ENCODE data around the gene LMX1A. TPM values are rescaled to one million over a fixed set of nuclear protein-coding genes. Genes with fewer than 3 reads are reported as not detected.

The LMX1A gene
- total RNA-seq, 6 donors from 2014 or later = 0.33 to 0.67 TPM; not detected in 4

GRCh38 chr1:165303386-165303785 lies 53.1 kb downstream of the LMX1A start:
- Histone ChIP-seq H3K27me3 (no peaks in the 10 kb centered on the region), H3K27ac (no peak overlapping the region), H3K9me3 (no peaks in the 10 kb centered on the region), H3K4me3 (no peak overlapping the region), H3K4me1 (no peaks in the 10 kb centered on the region), H3K36me3 (no peaks in the 10 kb centered on the region)
- no peak for TF ChIP-seq CTCF (IDR thresholded peaks at IDR 0.05)
- TF ChIP-seq POLR2A (IDR thresholded peaks at IDR 0.05) = no peak
- no peak for TF ChIP-seq EP300 (IDR thresholded peaks at IDR 0.05)
- TF ChIP-seq POLR2AphosphoS5 (IDR thresholded peaks at IDR 0.05) = no peak
- DNase-seq (no peak), ATAC-seq (ENCODE audit: low FRiP score in 2 of 2) (peak in 1 of 2 donors; percentile 68)
- WGBS, 2 donors = 80 to 84% methylated on average over 8 of the region's 8 CpGs

GRCh38 chr1:165300400-165300903 lies 56.1 kb downstream of the LMX1A start:
- DNase-seq = no peak
- WGBS, 2 donors = 85 to 94% methylated on average over 2 of the region's 2 CpGs
- Histone ChIP-seq H3K27ac (no peak overlapping the region), H3K4me1 (no peaks in the 10 kb centered on the region), H3K9me3 (no peaks in the 10 kb centered on the region), H3K36me3 (no peaks in the 10 kb centered on the region), H3K4me3 (no peak overlapping the region), H3K27me3 (no peaks in the 10 kb centered on the region)
- ATAC-seq (ENCODE audit: low FRiP score in 2 of 2) = no peak
- no peak for TF ChIP-seq EP300 (IDR thresholded peaks at IDR 0.05)
- no peak for TF ChIP-seq POLR2AphosphoS5 (IDR thresholded peaks at IDR 0.05)
- TF ChIP-seq POLR2A (IDR thresholded peaks at IDR 0.05) = no peak
- TF ChIP-seq CTCF (IDR thresholded peaks at IDR 0.05) = no peak

- no peaks in the 10 kb centered on the region for H3K36me3 ChIP-seq
- ATAC-seq (ENCODE audit: low FRiP score in 2 of 2) (no peak), DNase-seq (no peak)
- WGBS, 2 donors = 81 to 84% methylated on average over 5 to 6 of the region's 6 CpGs
- no peak overlapping the region for H3K27ac ChIP-seq
- no peaks in the 10 kb centered on the region for H3K9me3 ChIP-seq
- H3K4me3 ChIP-seq = no peak overlapping the region
- no peaks in the 10 kb centered on the region for H3K27me3 ChIP-seq
- H3K4me1 ChIP-seq = no peaks in the 10 kb centered on the region
- TF ChIP-seq CTCF (IDR thresholded peaks at IDR 0.05) = no peak
- TF ChIP-seq POLR2A (IDR thresholded peaks at IDR 0.05) = no peak
- TF ChIP-seq EP300 (IDR thresholded peaks at IDR 0.05) = no peak
- no peak for TF ChIP-seq POLR2AphosphoS5 (IDR thresholded peaks at IDR 0.05)
Measured at GRCh38 chr1:165298203-165298820, 58.2 kb downstream of the LMX1A start.

- ATAC-seq (ENCODE audit: low FRiP score in 2 of 2) (no peak), DNase-seq (no peak)
- Histone ChIP-seq H3K27me3 (no peaks in the 10 kb centered on the region), H3K4me1 (no peaks in the 10 kb centered on the region), H3K4me3 (no peak overlapping the region), H3K36me3 (no peaks in the 10 kb centered on the region), H3K27ac (no peak overlapping the region), H3K9me3 (no peaks in the 10 kb centered on the region)
- WGBS, 2 donors = 72 to 87% methylated on average over 4 of the region's 4 CpGs
- TF ChIP-seq POLR2A (IDR thresholded peaks at IDR 0.05) (no peak), CTCF (IDR thresholded peaks at IDR 0.05) (no peak), POLR2AphosphoS5 (IDR thresholded peaks at IDR 0.05) (no peak), EP300 (IDR thresholded peaks at IDR 0.05) (no peak)
Measured at GRCh38 chr1:165296205-165296604, 60.3 kb downstream of the LMX1A start.

- Histone ChIP-seq H3K9me3 (no peaks in the 10 kb centered on the region), H3K27me3 (no peaks in the 10 kb centered on the region), H3K4me1 (no peaks in the 10 kb centered on the region), H3K36me3 (no peaks in the 10 kb centered on the region), H3K4me3 (no peak overlapping the region), H3K27ac (no peak overlapping the region)
- 78 to 79% methylated on average over 7 of the region's 7 CpGs for WGBS, 2 donors
- TF ChIP-seq EP300 (IDR thresholded peaks at IDR 0.05) (no peak), POLR2A (IDR thresholded peaks at IDR 0.05) (no peak)
- ATAC-seq (ENCODE audit: low FRiP score in 2 of 2) = no peak
- DNase-seq = no peak
Measured at GRCh38 chr1:165290148-165290547, 66.4 kb downstream of the LMX1A start.

Data from upper lobe of left lung (tissue), 6 donors.